Keratinocyte (primary cell): ENCODE measurements around the gene RNF182.

Experiments
- CTCF ChIP-seq, 3 experiments: IDR thresholded peaks in 1 of 3; conservative IDR thresholded peaks in 1 of 3; optimal IDR thresholded peaks in 1 of 3; 2 replicates in 2 of 3; 3 replicates in 1 of 3; pipeline versions ENCODE3 to v1.5.1; 2011; ENCODE audit warnings: low read length in 3 of 3, mild to moderate bottlenecking in 3 of 3, moderate library complexity in 2 of 3, control low read depth in 1 of 3, inconsistent platforms in 1 of 3; ENCODE audit not compliant: insufficient read depth in 2 of 3; ENCODE audit errors: extremely low read depth in 1 of 3
- EZH2 ChIP-seq: IDR thresholded peaks from one replicate; pipeline ENCODE4 v1.6.1; 2012; ENCODE audit warnings: inconsistent platforms, mild to moderate bottlenecking, low read length, moderate library complexity

GRCh38 chr6:13991393-13991792, 66.6 kb downstream of the RNF182 start:
- no peak for TF ChIP-seq CTCF (optimal IDR thresholded peaks at IDR 0.05 in 1 of 3, IDR thresholded peaks at IDR 0.05 in 1 of 3, conservative IDR thresholded peaks at IDR 0.05 in 1 of 3; ENCODE audit: extremely low read depth in 1 of 3, insufficient read depth in 2 of 3, low read length in 3 of 3)
- TF ChIP-seq EZH2: no peak
